GM12878 (cell line): ENCODE measurements around the gene SMU1. TPM values are rescaled to one million over a fixed set of nuclear protein-coding genes. Genes with fewer than 3 reads are reported as not detected.

Source experiments
- ATAC-seq: fragments of 200-7000 bp; cut with Tn5 transposase; 3 replicates; pipeline ENCODE4 v1.9.1; 2020; ENCODE audit warnings: mild to moderate bottlenecking, moderate library complexity
- BruUV-seq: library from RNA; stranded (reverse); fragments of 400-500 nt; replicated peaks from 2 replicates; lab custom pipeline; 2021; lab: Mats Ljungman, UMichigan
- CTCF ChIA-PET: fragments of 300-600 bp; sonication (Branson Sonifier 250); formaldehyde crosslinking; extraction: SDS; loops from one replicate; lab custom pipeline; 2021; ENCODE audit warnings: inconsistent platforms; lab: Yijun Ruan, JAX
- POLR2A ChIA-PET: fragments of 350-600 bp; formaldehyde crosslinking; extraction: SDS; loops from one replicate; lab custom pipeline; 2021; ENCODE audit warnings: inconsistent platforms; lab: Charles Lee
- RAD21 ChIA-PET: fragments of 300-600 bp; sonication (Branson Sonifier 250); formaldehyde crosslinking; loops from one replicate; lab custom pipeline; 2023; ENCODE audit warnings: antibody characterized with exemption; ENCODE audit not compliant: unreplicated experiment; lab: Charles Lee
- SMC1A ChIA-PET: fragments of 300-600 bp; sonication (Branson Sonifier 250); formaldehyde crosslinking; loops from one replicate; lab custom pipeline; 2023; ENCODE audit not compliant: unreplicated experiment, uncharacterized antibody; lab: Charles Lee
- DNase-seq: peaks from one replicate; pipeline ENCODE4 v3.0.0-alpha.2; 2011; ENCODE audit warnings: low read depth, low spot score
- FAIRE-seq: peaks from 3 replicates; lab custom pipeline; 2011; peaks lifted over from hg19 to GRCh38; lab: Jason Lieb, UNC
- H2AFZ ChIP-seq: 2 replicates; pipeline ENCODE4 v1.6.0; 2011; ENCODE audit warnings: low read depth, low read length, control low read depth; ENCODE audit not compliant: control insufficient read depth
- H3K27ac ChIP-seq: 2 replicates; pipeline ENCODE4 v1.5.1; 2011; ENCODE audit warnings: control low read depth; ENCODE audit not compliant: control insufficient read depth, insufficient read depth
- H3K27me3 ChIP-seq, 2 experiments: replicated peaks in 1 of 2; 2 replicates each; pipeline versions ENCODE4 v1.6.0 to v1.6.1; 2011; ENCODE audit warnings: low read length in 1 of 2; ENCODE audit not compliant: control insufficient read depth in 2 of 2, insufficient read depth in 2 of 2
- H3K36me3 ChIP-seq, 2 experiments: 2 replicates each; pipeline ENCODE4 v1.5.1; 2011; ENCODE audit warnings: low read length in 1 of 2; ENCODE audit not compliant: control insufficient read depth in 2 of 2, insufficient read depth in 2 of 2
- H3K4me1 ChIP-seq: 2 replicates; pipeline ENCODE4 v1.6.1; 2011; ENCODE audit warnings: mild to moderate bottlenecking, low read length, moderate library complexity, mixed read lengths; ENCODE audit not compliant: control insufficient read depth, insufficient read depth
- H3K4me2 ChIP-seq: 2 replicates; pipeline ENCODE4 v1.6.0; 2011; ENCODE audit warnings: control low read depth; ENCODE audit not compliant: control insufficient read depth, insufficient read depth
- H3K4me3 ChIP-seq: fragments of 200-600 bp; sonication (generic); 2 replicates; pipeline ENCODE4 v1.5.1; 2016
- H3K79me2 ChIP-seq: 2 replicates; pipeline ENCODE4 v1.6.0; 2011; ENCODE audit warnings: low read length; ENCODE audit not compliant: control insufficient read depth, insufficient read depth
- H3K9ac ChIP-seq: 2 replicates; pipeline ENCODE4 v1.8.0; 2011; ENCODE audit warnings: low read length, control low read depth, mixed read lengths; ENCODE audit not compliant: control insufficient read depth, insufficient read depth
- H3K9me3 ChIP-seq: replicated peaks from 3 replicates; pipeline ENCODE4 v1.5.1; 2011; ENCODE audit warnings: mild to moderate bottlenecking, low read length; ENCODE audit not compliant: control insufficient read depth, insufficient read depth
- H4K20me1 ChIP-seq: 2 replicates; pipeline ENCODE4 v1.6.0; 2011; ENCODE audit not compliant: control insufficient read depth, insufficient read depth
- CBX5 ChIP-seq: sonication (generic); IDR thresholded peaks from 2 replicates; pipeline ENCODE4 v1.6.1; 2016; ENCODE audit warnings: low read depth, moderate library complexity, mild to moderate bottlenecking, inconsistent platforms
- CEBPB ChIP-seq, 2 experiments: fragments of 150-350 bp in 1 of 2; IDR thresholded peaks; 2 replicates each; pipeline ENCODE4 v1.6.1; 2012 to 2014; ENCODE audit warnings: low read depth in 2 of 2, low read length in 2 of 2, borderline replicate concordance in 1 of 2, inconsistent platforms in 1 of 2
- FOS ChIP-seq: IDR thresholded peaks from 3 replicates; pipeline ENCODE4 v1.6.1; 2011; ENCODE audit warnings: borderline replicate concordance; ENCODE audit not compliant: insufficient read length; ENCODE audit errors: extremely low read depth
- KLF5 ChIP-seq: fragments of 450-650 bp; IDR thresholded peaks from 2 replicates; pipeline ENCODE4 v1.6.1; 2014; ENCODE audit warnings: mild to moderate bottlenecking; ENCODE audit not compliant: partially characterized antibody
- RCOR1 ChIP-seq: conservative IDR thresholded peaks from 2 replicates; pipeline ENCODE4 v1.6.1; 2012; ENCODE audit warnings: low read depth, low read length, improper control_type of control experiment
- WGBS: methylation state at CpG from one replicate; pipeline ENCODE4 v1.1.6; 2016; ENCODE audit warnings: low lambda C conversion rate; ENCODE audit not compliant: insufficient replicate concordance, insufficient coverage; ENCODE audit errors: missing lambda C conversion rate; 5-methylcytosine and 5-hydroxymethylcytosine counted together
- in situ Hi-C: fragments of 300-500 bp; cut with MboI; formaldehyde crosslinking; loops from 9 replicates; pipeline ENCODE4 v1.14.3; 2018; ENCODE audit warnings: mixed read lengths
- intact Hi-C: fragments of 100-400 bp; cut with micrococcal nuclease; formaldehyde crosslinking; loops from one replicate; pipeline ENCODE4 v1.14.2; 2022; ENCODE audit not compliant: unreplicated experiment
- polyA plus RNA-seq, 11 experiments: library from polyadenylated mRNA; depleted of rRNA in 4 of 11; unstranded in 6 of 11; stranded (reverse) in 5 of 11; fragments of >200 nt; fragmentation: Nextera tagmentation in 4 of 11; fragmentation: Illumina TruSeq in 1 of 11; extraction: Ambion mirVana in 4 of 11; extraction: Trizol in 1 of 11; gene quantifications; 1 replicate in 1 of 11; 2 replicates in 10 of 11; pipeline versions ENCODE4 v1.2.1 to v1.2.3, GENCODE V29; 2011 to 2016; ENCODE audit warnings: inconsistent platforms in 2 of 11, missing spikeins in 2 of 11, low read depth in 1 of 11
- total RNA-seq, 4 experiments: library from RNA; depleted of rRNA in 3 of 4; stranded (reverse); fragments of >200 nt in 3 of 4; fragmentation: Illumina TruSeq in 1 of 4; extraction: Trizol in 1 of 4; gene quantifications; 2 replicates each; pipeline versions ENCODE4 v1.2.1 to v1.2.3, GENCODE V29; 2013 to 2021
- TF ChIP-seq, protein P1 (sequence below): fragments of 450-650 bp; IDR thresholded peaks from 2 replicates; pipeline ENCODE4 v1.6.1; 2017; ENCODE audit warnings: mild to moderate bottlenecking

SMU1 gene
- total and polyA plus RNA-seq, 10 of the 15 experiments (the other 5 are each of a cell fraction or from before 2014, with no cell fraction given), result 18.5 to 34.6 (median 20.9) TPM

DNA sequence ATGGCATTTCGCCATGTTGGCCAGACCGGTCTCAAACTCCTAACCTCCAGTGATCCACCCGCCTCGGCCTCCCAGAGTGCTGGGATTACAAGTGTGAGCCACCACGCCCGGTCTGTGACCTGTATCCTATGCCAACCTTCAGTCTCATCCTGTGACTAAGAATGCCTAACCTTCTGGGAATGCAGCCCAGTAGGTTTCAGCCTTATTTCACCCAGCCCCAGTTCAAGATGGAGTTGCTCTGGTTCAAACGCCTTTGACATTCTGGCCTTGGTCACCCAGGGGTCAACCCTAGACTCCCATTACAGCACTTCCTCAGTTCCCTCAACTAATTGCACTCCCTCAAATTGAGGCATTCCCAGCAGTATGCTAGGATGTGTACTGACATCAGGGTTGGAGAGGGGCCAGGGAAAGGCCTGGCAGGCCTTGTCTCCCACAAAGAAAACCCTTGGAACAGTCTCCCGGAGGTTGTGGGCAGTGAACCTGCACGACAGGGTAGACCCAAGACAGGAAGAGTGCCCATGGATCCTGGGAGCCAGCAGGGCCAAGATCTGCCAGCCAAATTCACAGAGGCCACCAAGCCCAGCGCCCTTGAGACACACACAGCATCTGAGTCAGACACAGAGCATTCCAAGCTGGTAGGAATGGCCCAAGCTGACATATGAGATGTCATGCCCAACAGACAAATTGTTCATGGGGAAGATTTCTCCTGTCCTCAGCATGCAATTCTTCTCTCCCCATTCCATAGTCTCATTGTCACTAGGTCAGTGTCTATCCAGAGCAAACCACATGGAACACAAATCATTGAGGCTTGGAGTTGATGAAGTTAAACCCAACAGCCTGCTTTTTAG, 24.9 kb upstream of the SMU1 start:
- H3K9me3 ChIP-seq, result no peaks in the 10 kb centered on the region
- no peak overlapping the region for H3K27ac ChIP-seq
- H3K9ac ChIP-seq, result no peak overlapping the region
- H4K20me1 ChIP-seq, result no peaks in the 10 kb centered on the region
- H2AFZ ChIP-seq, result no peak overlapping the region
- H3K4me2 ChIP-seq, result no peak overlapping the region
- ATAC-seq (no peak), DNase-seq (no peak), FAIRE-seq (no peak)
- no TSS peak for BruUV-seq
- in situ Hi-C loops, result no loop called here
- ChIA-PET RAD21 (interaction anchor here (1.2 kb wide), 1 partner anchor 125 kb away, joined by 3 read pairs; no protein-coding TSS in a partner anchor), CTCF (no interaction called here), SMC1A (no interaction called here), POLR2A (no interaction called here)
- no peaks in the 10 kb centered on the region for H3K4me1 ChIP-seq
- no peaks in the 10 kb centered on the region for H3K36me3 ChIP-seq
- H3K4me3 ChIP-seq, result no peak overlapping the region
- TF ChIP-seq, protein P1, sequence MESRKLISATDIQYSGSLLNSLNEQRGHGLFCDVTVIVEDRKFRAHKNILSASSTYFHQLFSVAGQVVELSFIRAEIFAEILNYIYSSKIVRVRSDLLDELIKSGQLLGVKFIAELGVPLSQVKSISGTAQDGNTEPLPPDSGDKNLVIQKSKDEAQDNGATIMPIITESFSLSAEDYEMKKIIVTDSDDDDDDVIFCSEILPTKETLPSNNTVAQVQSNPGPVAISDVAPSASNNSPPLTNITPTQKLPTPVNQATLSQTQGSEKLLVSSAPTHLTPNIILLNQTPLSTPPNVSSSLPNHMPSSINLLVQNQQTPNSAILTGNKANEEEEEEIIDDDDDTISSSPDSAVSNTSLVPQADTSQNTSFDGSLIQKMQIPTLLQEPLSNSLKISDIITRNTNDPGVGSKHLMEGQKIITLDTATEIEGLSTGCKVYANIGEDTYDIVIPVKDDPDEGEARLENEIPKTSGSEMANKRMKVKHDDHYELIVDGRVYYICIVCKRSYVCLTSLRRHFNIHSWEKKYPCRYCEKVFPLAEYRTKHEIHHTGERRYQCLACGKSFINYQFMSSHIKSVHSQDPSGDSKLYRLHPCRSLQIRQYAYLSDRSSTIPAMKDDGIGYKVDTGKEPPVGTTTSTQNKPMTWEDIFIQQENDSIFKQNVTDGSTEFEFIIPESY, result no peak
- no peak for TF ChIP-seq KLF5
- TF ChIP-seq FOS, result no peak
- no peak for TF ChIP-seq CEBPB (IDR thresholded peaks at IDR 0.05; ENCODE audit: borderline replicate concordance in 1 of 2, low read depth in 2 of 2, low read length in 2 of 2)
- TF ChIP-seq RCOR1, result no peak
- TF ChIP-seq CBX5, result no peak
- no peaks in the 10 kb centered on the region for H3K79me2 ChIP-seq
- H3K27me3 ChIP-seq, result no peaks in the 10 kb centered on the region
- intact Hi-C loops, result no loop called here
- WGBS, result 79% methylated on average over 10 of the region's 10 CpGs
